ENCODE measurements around the gene MRPL2.

Gene MRPL2

DNA sequence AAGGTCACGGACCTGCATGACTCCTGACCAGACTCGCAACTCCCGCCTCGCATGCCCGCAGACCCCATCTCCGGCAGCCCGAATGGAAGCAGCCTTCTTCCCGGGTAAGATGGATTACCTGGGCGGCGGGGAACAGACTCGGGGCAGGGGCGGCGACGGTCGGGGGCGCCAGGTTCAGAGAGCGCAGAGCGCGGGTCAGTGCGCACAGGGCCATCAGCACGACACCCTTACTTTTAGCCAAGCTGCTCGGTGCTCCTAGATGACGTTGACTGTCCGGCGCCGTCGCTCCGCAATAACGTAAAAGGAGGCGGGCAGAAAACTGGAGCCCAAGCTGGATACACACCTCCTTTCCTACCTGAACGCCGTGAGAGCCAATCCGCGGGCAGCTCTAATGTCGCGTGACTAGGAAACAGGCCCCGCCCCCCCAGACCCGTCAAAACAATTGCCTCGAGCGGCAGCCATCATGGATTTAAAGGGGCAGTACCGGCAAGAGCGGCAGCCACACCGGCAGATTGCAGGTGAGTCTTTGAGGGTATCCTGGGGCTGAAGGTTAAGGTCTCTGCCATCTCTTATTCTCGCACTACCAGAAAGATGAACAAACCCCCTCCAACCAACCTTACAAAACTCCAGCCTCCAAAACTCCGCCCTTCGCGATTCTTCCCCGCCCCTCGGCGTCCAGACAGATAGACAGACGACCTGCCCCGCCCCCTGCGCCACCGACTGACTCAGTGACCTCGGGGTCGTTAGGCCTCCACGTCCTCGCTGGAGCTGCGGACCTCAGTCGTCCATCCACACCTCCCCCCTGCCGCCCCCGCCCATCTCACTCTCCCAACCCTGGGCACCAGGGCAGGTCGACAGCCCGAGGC is at the start of gene MRPL2, which contains the start of gene KLC4:
Gene MRPL2 (minus strand): TSS at position 267 of the 866 bp plus-strand sequence. CDS start 53 bp downstream, at position 214.
Gene KLC4 (plus strand): TSS at position 464 of the 866 bp plus-strand sequence. CDS start 1,705 bp downstream, outside the sequence.
- peak within 1 kb of the TSS; percentile 93 for H3K4me3 Mint-ChIP-seq
- H3K27ac Mint-ChIP-seq, result peak within 1 kb of the TSS; percentile 98
- H3K27me3 Mint-ChIP-seq, result no peaks in the 10 kb centered on the region
- DNase-seq, result peak; percentile 99
- CTCF ChIA-PET, result interaction anchor here (1.7 kb wide), 1 partner anchor 84 kb away, joined by 6 read pairs; no protein-coding TSS in a partner anchor
- H3K36me3 Mint-ChIP-seq, result peaks cover 17% of the 10 kb centered on the region
- peaks cover 42% of the 10 kb centered on the region for H3K4me1 Mint-ChIP-seq
- no peaks in the 10 kb centered on the region for H3K9me3 Mint-ChIP-seq

DNA sequence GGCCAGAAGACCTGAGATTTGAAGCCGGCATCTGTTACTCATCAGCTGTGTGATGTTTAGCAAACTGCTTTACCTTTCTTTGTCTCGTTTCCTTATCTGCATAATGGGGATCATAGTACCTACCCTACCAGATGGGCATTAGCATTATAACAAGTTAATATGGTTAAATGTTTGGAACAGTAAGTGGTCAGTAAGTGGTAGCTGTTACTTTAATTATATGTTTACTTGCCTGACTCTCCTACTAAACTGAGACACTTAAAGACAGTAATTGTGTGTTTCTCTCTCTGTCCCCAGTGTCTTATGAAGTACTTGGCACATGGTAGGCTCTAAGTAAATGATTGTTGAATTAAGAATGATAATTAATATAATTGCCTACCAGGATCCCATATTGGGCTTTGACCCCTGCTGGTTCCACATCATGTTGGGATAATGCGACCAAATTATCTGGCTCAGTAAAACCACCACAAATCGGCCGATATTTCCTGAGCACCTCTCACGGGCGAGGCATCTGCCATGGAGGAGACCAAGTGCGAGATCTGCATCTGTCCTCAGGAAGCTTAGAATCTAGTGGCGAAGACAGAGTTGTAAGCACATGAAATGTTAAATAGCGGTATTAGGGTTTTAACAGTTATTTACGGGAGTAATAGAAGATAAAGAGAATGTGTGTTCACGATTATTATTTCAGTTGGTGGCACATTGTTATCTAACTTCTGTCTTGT is 48.3 kb upstream of the MRPL2 start:
- DNase-seq, result no peak
- Mint-ChIP-seq H3K27ac (no peak overlapping the region), H3K36me3 (no peaks in the 10 kb centered on the region), H3K27me3 (peaks cover 17% of the 10 kb centered on the region), H3K9me3 (no peaks in the 10 kb centered on the region), H3K4me1 (no peaks in the 10 kb centered on the region), H3K4me3 (no peak overlapping the region)
- CTCF ChIA-PET, result no interaction called here

DNA sequence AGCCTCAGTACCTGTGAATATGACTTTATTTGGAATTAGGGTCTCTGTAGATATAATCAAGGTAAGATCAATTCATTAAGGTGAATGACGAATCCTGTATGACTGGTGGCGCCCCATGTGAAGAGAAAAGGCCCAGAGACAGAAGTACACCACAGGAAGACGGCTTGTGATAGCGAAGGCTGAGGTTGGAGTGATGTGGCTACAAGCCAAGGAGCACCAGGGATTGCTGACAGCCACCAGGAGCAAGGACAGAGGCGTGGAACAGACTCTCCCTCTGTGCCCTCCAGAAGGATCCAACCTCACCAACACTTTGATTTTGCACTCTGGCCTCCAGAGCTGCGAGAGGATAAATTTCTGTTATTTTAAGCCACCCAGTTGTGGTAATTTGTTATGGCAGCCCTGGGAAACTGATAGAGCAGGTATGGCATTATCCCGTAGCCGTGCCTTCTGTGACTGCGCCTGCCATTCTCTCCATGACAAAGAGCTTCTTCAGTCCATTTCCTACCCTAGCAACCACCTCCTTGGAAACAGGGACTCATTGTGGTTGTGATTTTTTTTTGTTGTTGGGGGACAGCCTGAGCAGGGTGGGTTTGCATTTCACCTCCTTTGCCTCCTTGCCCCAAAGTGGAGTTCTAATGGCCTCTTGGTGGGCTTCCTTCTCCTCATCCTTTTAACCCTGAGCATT is 46.4 kb upstream of the MRPL2 start:
- H3K4me3 Mint-ChIP-seq, result no peak overlapping the region
- no peak for DNase-seq
- H3K27ac Mint-ChIP-seq, result no peak overlapping the region
- no peaks in the 10 kb centered on the region for H3K36me3 Mint-ChIP-seq
- H3K9me3 Mint-ChIP-seq, result no peaks in the 10 kb centered on the region
- CTCF ChIA-PET, result no interaction called here
- peaks cover 24% of the 10 kb centered on the region for H3K27me3 Mint-ChIP-seq
- H3K4me1 Mint-ChIP-seq, result no peaks in the 10 kb centered on the region

DNA sequence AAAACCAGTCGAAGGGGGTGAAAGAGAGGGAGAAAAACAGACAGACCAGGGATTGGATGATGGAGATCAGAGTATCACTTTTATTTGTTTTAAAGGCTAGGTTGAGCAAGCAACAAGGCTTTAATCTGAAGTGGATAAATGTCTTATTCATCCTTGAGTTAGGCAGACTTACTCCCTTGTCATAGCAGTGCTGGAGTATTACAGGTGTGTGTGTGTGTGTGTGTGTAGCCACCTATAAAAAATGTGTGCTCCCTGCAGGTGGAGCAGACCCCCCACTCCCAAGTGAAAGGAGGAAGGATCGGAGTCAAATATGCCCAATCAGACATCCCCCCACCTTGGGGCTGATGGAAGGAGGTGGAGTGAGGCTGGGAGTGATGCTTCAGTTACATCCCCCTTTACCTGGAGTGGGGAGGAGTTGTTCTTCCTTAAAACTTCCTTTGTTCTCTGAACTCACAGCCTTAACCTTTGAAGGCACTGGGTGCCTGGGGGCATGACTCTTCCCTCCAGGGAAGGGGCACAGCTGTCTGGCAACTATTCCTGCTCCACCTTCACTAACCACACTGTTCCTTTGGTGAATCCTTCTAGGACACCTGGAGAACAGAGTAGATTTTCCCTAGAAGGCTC is 44.1 kb upstream of the MRPL2 start:
- Mint-ChIP-seq H3K36me3 (no peaks in the 10 kb centered on the region), H3K9me3 (no peaks in the 10 kb centered on the region), H3K4me3 (no peak overlapping the region), H3K27ac (no peak overlapping the region), H3K4me1 (no peaks in the 10 kb centered on the region), H3K27me3 (peaks cover 34% of the 10 kb centered on the region)
- DNase-seq, result no peak
- CTCF ChIA-PET, result no interaction called here

DNA sequence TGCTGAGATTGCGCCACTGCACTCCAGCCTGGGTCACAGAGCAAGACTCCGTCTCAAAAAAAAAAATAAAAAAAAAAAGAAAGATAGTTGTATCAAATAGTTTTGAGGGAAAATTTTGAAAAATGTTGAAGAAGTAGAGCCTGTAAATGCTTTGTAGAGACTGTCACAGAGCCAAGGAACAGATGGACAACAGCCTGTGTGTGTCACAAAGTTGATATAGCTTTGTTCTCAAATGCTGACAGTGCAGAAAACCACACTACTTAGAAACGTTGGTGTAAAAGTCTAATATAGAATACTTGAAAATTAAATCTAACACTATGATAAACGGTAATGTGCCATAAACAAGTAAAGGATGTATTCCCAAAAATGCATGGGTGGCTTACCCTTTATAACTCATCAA is 42.3 kb upstream of the MRPL2 start:
- H3K27me3 Mint-ChIP-seq, result peaks cover 37% of the 10 kb centered on the region
- H3K4me1 Mint-ChIP-seq, result no peaks in the 10 kb centered on the region
- CTCF ChIA-PET, result no interaction called here
- H3K9me3 Mint-ChIP-seq, result no peaks in the 10 kb centered on the region
- no peak for DNase-seq
- H3K36me3 Mint-ChIP-seq, result no peaks in the 10 kb centered on the region
- no peak overlapping the region for H3K27ac Mint-ChIP-seq
- no peak overlapping the region for H3K4me3 Mint-ChIP-seq

DNA sequence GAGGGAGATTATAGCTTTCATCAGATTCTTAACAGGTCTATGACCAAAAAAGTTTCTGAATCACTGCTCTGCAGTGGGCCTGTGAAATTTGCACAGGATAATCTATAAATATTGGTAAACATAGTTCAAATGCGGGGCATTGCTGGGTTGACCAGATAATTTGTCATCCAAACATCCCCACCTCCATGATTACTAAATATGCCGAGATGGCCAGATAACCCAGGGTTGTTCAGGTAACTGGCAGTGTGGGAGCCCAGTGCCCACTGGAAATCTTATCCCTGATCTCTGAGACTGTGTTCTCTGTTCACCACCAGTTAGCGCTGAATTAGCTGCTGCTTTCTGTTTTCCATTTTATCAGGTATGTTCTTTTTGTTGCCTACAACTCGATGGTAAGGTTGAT is 38.3 kb upstream of the MRPL2 start:
- no peak overlapping the region for H3K4me3 Mint-ChIP-seq
- CTCF ChIA-PET, result interaction anchor here (0.6 to 0.7 kb wide), 2 partner anchors 339 to 906 kb away, joined by 3 read pairs; no protein-coding TSS in a partner anchor
- DNase-seq, result no peak
- H3K27me3 Mint-ChIP-seq, result peaks cover 24% of the 10 kb centered on the region
- H3K27ac Mint-ChIP-seq, result no peak overlapping the region
- H3K4me1 Mint-ChIP-seq, result peaks cover 15% of the 10 kb centered on the region
- no peaks in the 10 kb centered on the region for H3K36me3 Mint-ChIP-seq
- no peaks in the 10 kb centered on the region for H3K9me3 Mint-ChIP-seq

DNA sequence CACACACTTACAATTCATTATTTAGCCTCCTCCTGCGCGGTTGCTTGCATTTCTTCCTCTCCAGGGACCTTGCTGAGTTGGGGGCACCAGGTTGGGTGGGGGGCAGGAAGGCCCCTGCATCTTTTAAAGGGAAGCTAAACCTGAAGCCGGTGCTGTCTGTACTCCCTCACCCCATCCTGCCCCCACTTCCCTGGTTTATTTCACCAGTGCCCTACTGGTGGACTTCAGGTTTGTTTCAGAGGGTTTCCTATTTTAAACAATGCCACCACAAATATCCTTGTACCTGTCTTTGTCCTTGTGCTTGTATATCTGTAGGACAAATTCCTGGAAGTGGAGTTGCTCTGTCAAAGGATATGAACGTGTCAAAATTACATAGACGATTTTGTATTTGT is 37.9 kb upstream of the MRPL2 start:
- no peak for DNase-seq
- peaks cover 16% of the 10 kb centered on the region for H3K4me1 Mint-ChIP-seq
- no peak overlapping the region for H3K27ac Mint-ChIP-seq
- CTCF ChIA-PET, result interaction anchor here (0.6 to 0.7 kb wide), 2 partner anchors 339 to 906 kb away, joined by 3 read pairs; no protein-coding TSS in a partner anchor
- no peaks in the 10 kb centered on the region for H3K9me3 Mint-ChIP-seq
- H3K36me3 Mint-ChIP-seq, result no peaks in the 10 kb centered on the region
- no peak overlapping the region for H3K4me3 Mint-ChIP-seq
- peaks cover 19% of the 10 kb centered on the region for H3K27me3 Mint-ChIP-seq

DNA sequence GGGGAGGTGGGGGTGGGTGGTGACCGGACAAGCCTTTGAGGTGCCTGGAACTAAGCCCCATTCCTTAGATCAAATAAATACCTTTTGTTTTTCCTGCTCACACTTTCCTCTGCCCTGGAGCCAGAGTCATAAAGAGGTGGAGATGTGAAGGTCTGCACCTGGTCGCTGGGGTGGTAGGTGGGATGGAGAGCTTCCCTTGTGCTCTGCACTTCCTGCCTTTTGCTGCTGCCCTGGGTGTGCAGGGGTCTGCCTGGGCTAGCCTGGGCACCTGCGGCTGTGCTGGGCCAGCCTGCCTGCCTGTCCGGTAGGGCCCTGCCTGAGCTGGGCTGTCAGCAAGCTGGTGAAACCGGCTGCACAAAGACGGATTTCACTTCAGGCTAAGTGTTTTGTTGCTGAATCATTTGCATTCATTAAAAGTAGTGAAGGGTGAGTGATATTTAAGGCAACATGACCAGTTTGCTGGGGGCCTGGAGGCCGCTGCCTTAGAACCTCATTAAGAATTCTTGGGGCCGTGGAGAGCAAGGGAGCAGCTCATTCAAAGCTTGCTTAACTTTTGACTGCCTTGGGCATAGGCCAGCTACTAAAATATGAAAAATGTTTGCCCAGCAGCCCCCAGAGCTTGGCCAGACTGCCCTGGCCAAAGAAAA is 37.3 kb upstream of the MRPL2 start:
- DNase-seq, result no peak

DNA sequence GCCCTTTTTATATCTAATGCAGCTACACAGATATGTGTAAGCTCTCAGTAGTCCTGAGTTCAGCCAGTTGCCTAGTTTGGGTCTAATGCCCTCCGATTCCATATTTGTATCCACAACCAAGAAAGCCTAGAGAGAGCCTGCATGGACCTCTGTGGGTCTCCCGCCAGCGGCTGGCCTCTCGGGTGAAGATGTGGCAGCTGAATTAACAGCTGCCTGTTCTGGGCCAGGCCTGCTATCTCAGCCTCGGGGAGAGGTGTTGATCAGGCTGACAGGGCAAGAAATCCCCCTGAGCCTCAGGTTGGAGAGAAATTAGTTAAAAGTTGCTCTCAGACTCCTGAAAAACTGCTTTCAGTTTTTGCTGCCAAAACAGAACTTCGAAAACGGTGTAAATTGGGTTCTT is 36.7 kb upstream of the MRPL2 start:
- Mint-ChIP-seq H3K9me3 (no peaks in the 10 kb centered on the region), H3K36me3 (no peaks in the 10 kb centered on the region), H3K27ac (no peak overlapping the region), H3K4me3 (no peak overlapping the region), H3K27me3 (peaks cover 18% of the 10 kb centered on the region), H3K4me1 (peaks cover 16% of the 10 kb centered on the region)
- CTCF ChIA-PET, result no interaction called here
- DNase-seq, result no peak

More for the DNA sequence above, 37.3 kb upstream of the MRPL2 start:
- Mint-ChIP-seq H3K27me3 (peaks cover 17% of the 10 kb centered on the region), H3K36me3 (no peaks in the 10 kb centered on the region), H3K4me1 (peaks cover 16% of the 10 kb centered on the region), H3K4me3 (no peak overlapping the region), H3K9me3 (no peaks in the 10 kb centered on the region), H3K27ac (no peak overlapping the region)
- CTCF ChIA-PET, result no interaction called here

DNA sequence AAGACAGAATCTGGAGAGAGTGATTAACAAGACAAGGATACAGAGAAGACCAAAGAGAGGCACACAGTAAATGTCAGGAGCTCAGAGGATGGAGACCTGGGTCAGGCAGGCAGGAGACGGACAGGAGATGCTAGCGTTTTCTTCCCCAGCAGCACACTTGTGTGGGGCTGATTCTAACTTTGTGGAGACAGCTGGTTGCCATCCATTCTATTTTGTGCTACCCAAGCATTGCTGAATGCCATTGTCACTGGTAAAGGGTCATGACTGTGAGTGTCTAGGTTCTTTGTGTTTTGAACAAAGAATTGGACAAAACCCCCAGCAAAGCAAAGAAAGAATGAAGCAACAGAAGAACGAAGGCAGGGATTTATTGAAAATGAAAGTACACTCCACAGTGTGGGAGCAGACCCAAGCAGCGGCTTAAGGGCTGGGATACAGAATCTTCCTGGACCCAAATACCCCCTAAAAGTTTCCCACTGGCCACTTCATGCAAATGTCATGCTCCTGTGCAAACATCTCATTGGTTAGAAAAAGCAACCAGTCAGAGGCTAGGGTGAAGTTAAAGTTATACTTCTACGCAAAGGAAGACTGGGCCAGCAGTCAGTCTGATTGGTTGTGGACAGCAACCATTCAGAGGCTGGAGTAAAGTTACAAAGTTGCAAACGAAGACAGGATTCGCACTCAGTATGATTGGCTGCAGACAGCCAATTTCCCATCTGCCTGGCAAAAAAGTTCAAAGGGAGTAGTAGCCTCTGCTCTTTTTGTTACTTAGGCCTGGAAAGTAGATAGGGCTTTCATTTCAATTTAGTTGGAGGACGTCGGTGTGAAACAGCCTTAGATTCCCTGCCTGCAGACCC is 34.4 kb upstream of the MRPL2 start:
- peak overlapping the region; percentile 28 for H3K4me3 Mint-ChIP-seq
- peaks cover 16% of the 10 kb centered on the region for H3K4me1 Mint-ChIP-seq
- peaks cover 15% of the 10 kb centered on the region for H3K27me3 Mint-ChIP-seq
- no peak for DNase-seq
- CTCF ChIA-PET, result no interaction called here
- no peaks in the 10 kb centered on the region for H3K9me3 Mint-ChIP-seq
- no peaks in the 10 kb centered on the region for H3K36me3 Mint-ChIP-seq
- peak overlapping the region; percentile 25 for H3K27ac Mint-ChIP-seq

DNA sequence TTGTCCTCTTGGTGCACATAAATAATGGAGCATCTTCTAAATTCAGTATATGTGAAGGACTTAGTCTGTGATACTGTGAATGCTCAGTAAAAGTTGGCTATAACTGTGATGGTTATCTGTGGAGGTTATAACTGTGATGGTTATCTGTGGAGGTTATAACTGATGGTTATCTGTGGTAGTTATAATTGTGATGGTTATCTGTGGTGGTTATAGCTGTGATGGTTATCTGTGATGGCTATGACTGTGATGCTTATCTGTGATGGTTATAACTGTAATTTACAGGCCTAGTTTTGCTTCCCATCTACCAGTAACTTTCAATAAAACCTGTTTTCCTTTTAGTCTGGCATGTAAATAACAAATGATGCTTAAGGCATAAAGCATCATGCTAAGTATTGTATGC is 33.4 kb upstream of the MRPL2 start:
- DNase-seq, result no peak
- peaks cover 7% of the 10 kb centered on the region for H3K27me3 Mint-ChIP-seq
- CTCF ChIA-PET, result no interaction called here
- no peak overlapping the region for H3K4me3 Mint-ChIP-seq
- peaks cover 16% of the 10 kb centered on the region for H3K4me1 Mint-ChIP-seq
- H3K9me3 Mint-ChIP-seq, result no peaks in the 10 kb centered on the region
- no peak overlapping the region for H3K27ac Mint-ChIP-seq
- H3K36me3 Mint-ChIP-seq, result no peaks in the 10 kb centered on the region

DNA sequence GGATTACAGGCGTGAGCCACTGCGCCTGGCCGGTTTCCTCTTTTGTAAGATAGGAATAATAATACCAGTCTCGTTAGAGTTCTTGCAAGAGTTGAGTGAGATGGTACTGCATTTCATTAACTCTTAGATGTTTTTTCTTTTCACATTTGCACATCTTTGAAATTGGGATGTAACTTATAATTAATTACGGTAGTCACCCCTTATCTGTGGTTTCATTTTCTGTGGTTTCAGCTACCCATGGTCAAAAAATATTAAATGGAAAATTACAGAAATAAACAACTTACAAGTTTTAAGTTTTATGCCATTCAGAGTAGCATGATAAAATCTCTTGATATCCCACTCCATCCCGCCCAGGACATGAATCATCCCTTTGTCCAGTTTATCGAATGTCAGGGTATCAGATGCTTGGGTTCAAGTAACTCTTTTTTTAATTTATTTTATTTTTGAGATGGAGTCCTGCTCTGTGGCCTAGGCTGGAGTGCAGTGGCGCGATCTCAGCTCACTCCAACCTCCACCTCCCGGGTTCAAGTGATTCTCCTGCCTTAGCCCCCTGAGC is 32.3 kb upstream of the MRPL2 start:
- Mint-ChIP-seq H3K36me3 (no peaks in the 10 kb centered on the region), H3K27ac (no peak overlapping the region), H3K27me3 (peaks cover 12% of the 10 kb centered on the region), H3K4me3 (no peak overlapping the region), H3K9me3 (no peaks in the 10 kb centered on the region), H3K4me1 (peaks cover 16% of the 10 kb centered on the region)
- CTCF ChIA-PET, result interaction anchor here (1.1 kb wide), 1 partner anchor 52 kb away, joined by 3 read pairs; no protein-coding TSS in a partner anchor
- DNase-seq, result no peak

Measured in activated naive CD4-positive, alpha-beta T cell treated with anti-CD3 and anti-CD28 coated beads, Interleukin-2, amount 10 ng/mL, durations not matched to agents 7 days and 5 days (primary cell).